ENCODE results near the gene MAFF. TPM values are rescaled to one million over a fixed set of nuclear protein-coding genes. Genes with fewer than 3 reads are reported as not detected.

MAFF gene
- total RNA-seq, 1 experiment from 2014 or later, result 26.0 TPM

DNA sequence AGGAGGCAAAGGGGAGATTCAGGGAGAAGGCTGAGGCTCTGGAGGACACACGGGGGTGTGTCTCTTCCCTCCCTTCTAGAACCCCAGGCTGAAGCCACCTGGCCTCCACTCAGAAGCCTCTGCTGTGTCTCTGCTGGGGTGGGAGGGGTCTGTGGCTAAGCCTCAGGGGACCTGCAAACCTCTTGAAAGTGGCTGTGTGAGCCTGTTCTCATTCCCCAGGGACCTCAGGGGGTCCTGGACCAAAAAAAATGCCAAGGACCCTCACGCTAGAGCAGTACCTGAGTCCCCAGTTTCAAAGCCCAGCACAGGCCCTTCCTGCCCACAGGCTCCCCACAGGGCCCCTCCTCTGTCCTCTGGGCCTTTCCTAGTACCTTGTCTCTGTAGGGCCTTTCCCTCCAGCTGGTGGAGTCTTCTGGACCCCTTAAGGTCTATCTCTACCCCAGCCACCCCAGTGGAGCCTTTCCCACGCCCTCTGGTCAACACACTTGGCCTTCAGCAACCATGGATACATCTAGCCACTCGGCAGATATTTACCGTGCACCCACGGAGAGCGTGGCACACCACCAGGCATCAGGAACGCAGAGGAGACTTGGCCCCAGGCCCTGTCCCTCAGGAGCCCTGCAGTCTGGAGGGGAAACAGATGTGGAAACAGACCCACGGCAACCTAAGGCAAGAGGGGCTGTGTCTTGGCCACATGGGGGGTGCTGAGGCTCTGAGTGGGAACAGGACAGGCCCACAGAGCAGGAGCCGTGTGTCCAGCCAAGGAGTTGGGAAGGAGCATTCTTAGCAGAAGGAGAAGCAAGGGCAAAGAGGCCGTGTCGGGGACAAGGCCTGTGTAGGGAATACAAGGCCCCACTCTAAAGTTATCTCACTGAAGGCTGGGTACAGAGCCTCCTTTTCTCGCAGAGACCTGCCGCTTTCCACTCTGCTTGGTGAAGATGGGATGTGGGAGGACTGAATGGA is 38.6 kb upstream of the MAFF start (continued):
- TF ChIP-seq EZH2phosphoT487 (IDR thresholded peaks at IDR 0.05; ENCODE audit: borderline replicate concordance), result no peak

DNA sequence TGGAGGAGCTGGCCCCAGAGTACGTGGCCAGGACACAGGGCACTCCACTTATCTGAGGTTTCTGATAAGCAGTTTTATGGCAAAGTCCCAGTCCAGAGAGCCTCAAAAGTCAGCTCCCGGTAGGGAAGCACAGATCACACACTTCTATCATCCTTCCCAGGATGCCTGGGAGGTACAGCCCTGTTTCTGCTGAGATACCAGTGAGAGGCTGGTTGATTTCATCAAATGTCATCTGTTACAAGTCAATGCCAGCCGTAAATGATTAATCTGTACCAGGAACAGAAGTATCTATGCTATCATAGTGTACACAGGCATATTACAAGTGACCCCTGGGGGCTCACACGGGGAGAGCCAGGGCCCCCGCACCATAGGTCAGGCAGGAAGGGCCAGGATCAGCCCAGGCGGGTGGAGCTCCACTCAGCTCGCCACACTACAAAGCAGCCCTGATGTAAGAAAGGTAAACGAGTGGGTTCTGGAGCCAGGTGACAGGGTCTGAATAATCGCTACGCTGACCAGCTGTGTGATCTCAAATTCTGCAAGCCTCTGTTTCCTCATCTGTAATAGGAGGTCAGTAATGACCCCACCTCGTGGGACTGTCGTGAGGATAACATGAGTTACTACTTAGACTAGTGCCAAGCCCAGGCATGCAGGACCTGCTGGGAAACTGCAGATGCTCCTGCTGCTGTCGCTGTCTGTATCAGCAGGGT is 37.8 kb upstream of the MAFF start:
- Histone ChIP-seq H2AFZ (ENCODE audit: low read depth, low read length, poor library complexity, severe bottlenecking) (no peak overlapping the region), H4K20me1 (ENCODE audit: insufficient read depth) (no peaks in the 10 kb centered on the region), H3K27me3 (ENCODE audit: insufficient read depth, low read length) (no peaks in the 10 kb centered on the region), H3K36me3 (ENCODE audit: control insufficient read depth in 1 of 2, insufficient read depth in 2 of 2, low read length in 2 of 2) (no peaks in the 10 kb centered on the region; a peak in 1 of 4 replicates), H3K4me2 (ENCODE audit: low read length) (no peak overlapping the region), H3K4me1 (ENCODE audit: control insufficient read depth in 1 of 2, insufficient read depth in 2 of 2, low read length in 2 of 2) (peaks cover 17 to 18% of the 10 kb centered on the region in 2 experiments), H3K79me2 (ENCODE audit: insufficient read depth, low read length) (no peaks in the 10 kb centered on the region), H3K9me3 (ENCODE audit: control insufficient read depth in 1 of 2, insufficient read depth in 1 of 2, low read depth in 1 of 2, low read length in 2 of 2) (no peaks in the 10 kb centered on the region), H3K9me2 (ENCODE audit: insufficient read depth) (no peaks in the 10 kb centered on the region), H3K27ac (ENCODE audit: low read depth, low read length) (no peak overlapping the region), H3K9ac (ENCODE audit: low read length) (no peak overlapping the region), H3K4me3 (replicated peaks in 1 of 2; ENCODE audit: low read depth in 1 of 2, low read length in 2 of 2) (no peak overlapping the region)
- intact Hi-C loops (cut with micrococcal nuclease), result no loop called here
- ChIA-PET RAD21 (ENCODE audit: low non-redundant PET in 1 of 2, low total read pairs in 2 of 2, uncharacterized antibody in 2 of 2, unreplicated experiment in 2 of 2) (no interaction called here), POLR2A (no interaction called here), CTCF (interaction anchor here (0.5 kb wide), 1 partner anchor 571 kb away, joined by 3 read pairs; no protein-coding TSS in a partner anchor)
- ATAC-seq (no peak), DNase-seq (ENCODE audit: low read depth, low spot score) (no peak)
- no TSS peak for BruUV-seq (replicated peaks)
- TF ChIP-seq POLR2AphosphoS5 (IDR thresholded peaks at IDR 0.05; ENCODE audit: low read depth, low read length) (no peak), YY1 (IDR thresholded peaks at IDR 0.05; ENCODE audit: extremely low read depth, insufficient replicate concordance, low read depth, low read length) (no peak), SIN3A (IDR thresholded peaks at IDR 0.05; ENCODE audit: low read depth) (no peak), TCF7L2 (IDR thresholded peaks at IDR 0.05; ENCODE audit: borderline replicate concordance, extremely low read depth, insufficient read depth, insufficient read length) (no peak), ZFX (IDR thresholded peaks at IDR 0.05) (no peak), FOSL1 (IDR thresholded peaks at IDR 0.05; ENCODE audit: low read depth) (no peak), EZH2phosphoT487 (IDR thresholded peaks at IDR 0.05; ENCODE audit: borderline replicate concordance) (no peak), POLR2A (IDR thresholded peaks at IDR 0.05; ENCODE audit: borderline replicate concordance, extremely low read depth, insufficient read depth, insufficient read length) (no peak), JUND (IDR thresholded peaks at IDR 0.05) (no peak), ELF1 (IDR thresholded peaks at IDR 0.05; ENCODE audit: borderline replicate concordance, low read depth) (no peak), ZNF274 (IDR thresholded peaks at IDR 0.05; ENCODE audit: low read depth, low read length) (no peak), EGR1 (IDR thresholded peaks at IDR 0.05; ENCODE audit: low read depth) (no peak)
- TF ChIP-seq, protein P1, sequence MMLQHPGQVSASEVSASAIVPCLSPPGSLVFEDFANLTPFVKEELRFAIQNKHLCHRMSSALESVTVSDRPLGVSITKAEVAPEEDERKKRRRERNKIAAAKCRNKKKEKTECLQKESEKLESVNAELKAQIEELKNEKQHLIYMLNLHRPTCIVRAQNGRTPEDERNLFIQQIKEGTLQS (IDR thresholded peaks at IDR 0.05), result no peak
- TF ChIP-seq, protein P2, sequence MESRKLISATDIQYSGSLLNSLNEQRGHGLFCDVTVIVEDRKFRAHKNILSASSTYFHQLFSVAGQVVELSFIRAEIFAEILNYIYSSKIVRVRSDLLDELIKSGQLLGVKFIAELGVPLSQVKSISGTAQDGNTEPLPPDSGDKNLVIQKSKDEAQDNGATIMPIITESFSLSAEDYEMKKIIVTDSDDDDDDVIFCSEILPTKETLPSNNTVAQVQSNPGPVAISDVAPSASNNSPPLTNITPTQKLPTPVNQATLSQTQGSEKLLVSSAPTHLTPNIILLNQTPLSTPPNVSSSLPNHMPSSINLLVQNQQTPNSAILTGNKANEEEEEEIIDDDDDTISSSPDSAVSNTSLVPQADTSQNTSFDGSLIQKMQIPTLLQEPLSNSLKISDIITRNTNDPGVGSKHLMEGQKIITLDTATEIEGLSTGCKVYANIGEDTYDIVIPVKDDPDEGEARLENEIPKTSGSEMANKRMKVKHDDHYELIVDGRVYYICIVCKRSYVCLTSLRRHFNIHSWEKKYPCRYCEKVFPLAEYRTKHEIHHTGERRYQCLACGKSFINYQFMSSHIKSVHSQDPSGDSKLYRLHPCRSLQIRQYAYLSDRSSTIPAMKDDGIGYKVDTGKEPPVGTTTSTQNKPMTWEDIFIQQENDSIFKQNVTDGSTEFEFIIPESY (IDR thresholded peaks at IDR 0.05; ENCODE audit: extremely low read depth, insufficient replicate concordance, low read length), result no peak
- TF ChIP-seq, protein P3, sequence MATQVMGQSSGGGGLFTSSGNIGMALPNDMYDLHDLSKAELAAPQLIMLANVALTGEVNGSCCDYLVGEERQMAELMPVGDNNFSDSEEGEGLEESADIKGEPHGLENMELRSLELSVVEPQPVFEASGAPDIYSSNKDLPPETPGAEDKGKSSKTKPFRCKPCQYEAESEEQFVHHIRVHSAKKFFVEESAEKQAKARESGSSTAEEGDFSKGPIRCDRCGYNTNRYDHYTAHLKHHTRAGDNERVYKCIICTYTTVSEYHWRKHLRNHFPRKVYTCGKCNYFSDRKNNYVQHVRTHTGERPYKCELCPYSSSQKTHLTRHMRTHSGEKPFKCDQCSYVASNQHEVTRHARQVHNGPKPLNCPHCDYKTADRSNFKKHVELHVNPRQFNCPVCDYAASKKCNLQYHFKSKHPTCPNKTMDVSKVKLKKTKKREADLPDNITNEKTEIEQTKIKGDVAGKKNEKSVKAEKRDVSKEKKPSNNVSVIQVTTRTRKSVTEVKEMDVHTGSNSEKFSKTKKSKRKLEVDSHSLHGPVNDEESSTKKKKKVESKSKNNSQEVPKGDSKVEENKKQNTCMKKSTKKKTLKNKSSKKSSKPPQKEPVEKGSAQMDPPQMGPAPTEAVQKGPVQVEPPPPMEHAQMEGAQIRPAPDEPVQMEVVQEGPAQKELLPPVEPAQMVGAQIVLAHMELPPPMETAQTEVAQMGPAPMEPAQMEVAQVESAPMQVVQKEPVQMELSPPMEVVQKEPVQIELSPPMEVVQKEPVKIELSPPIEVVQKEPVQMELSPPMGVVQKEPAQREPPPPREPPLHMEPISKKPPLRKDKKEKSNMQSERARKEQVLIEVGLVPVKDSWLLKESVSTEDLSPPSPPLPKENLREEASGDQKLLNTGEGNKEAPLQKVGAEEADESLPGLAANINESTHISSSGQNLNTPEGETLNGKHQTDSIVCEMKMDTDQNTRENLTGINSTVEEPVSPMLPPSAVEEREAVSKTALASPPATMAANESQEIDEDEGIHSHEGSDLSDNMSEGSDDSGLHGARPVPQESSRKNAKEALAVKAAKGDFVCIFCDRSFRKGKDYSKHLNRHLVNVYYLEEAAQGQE (IDR thresholded peaks at IDR 0.05; ENCODE audit: low read depth), result no peak
- TF ChIP-seq, protein P4, sequence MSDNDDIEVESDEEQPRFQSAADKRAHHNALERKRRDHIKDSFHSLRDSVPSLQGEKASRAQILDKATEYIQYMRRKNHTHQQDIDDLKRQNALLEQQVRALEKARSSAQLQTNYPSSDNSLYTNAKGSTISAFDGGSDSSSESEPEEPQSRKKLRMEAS (IDR thresholded peaks at IDR 0.05), result no peak
